Right cardiac atrium (tissue), 5 donors: Measurements from ENCODE around the gene LRP1B. TPM values are rescaled to one million over a fixed set of nuclear protein-coding genes. Genes with fewer than 3 reads are reported as not detected.

Source experiments
- ATAC-seq, 2 donors: fragments of 200-7000 bp; cut with Tn5 transposase; one replicate each; pipeline versions ENCODE4 v1.8.0 to v1.9.1; 2020; ENCODE audit warnings: moderate library complexity in 2 of 2, mild to moderate bottlenecking in 1 of 2
- DNase-seq, 3 donors: peaks; one replicate each; pipeline ENCODE4 v3.0.0-alpha.2; 2020
- H3K27ac ChIP-seq: one replicate; pipeline ENCODE4 v1.5.1; 2013; ENCODE audit warnings: mild to moderate bottlenecking, low read length, control low read depth, moderate library complexity
- H3K27me3 ChIP-seq: one replicate; pipeline ENCODE4 v1.6.1; 2013; ENCODE audit not compliant: control insufficient read depth, insufficient read depth
- H3K4me1 ChIP-seq: one replicate; pipeline ENCODE4 v1.6.1; 2013; ENCODE audit warnings: low read length; ENCODE audit not compliant: control insufficient read depth, insufficient read depth
- H3K4me3 ChIP-seq: one replicate; pipeline ENCODE4 v1.5.1; 2013; ENCODE audit warnings: low read length, control low read depth
- H3K9me3 ChIP-seq: one replicate; pipeline ENCODE4 v1.6.1; 2013; ENCODE audit warnings: low read length; ENCODE audit not compliant: control insufficient read depth
- WGBS: extraction: QIAGEN DNeasy Blood & Tissue Kit; methylation state at CpG from one replicate; pipeline ENCODE4 v1.1.7; 2013; 5-methylcytosine and 5-hydroxymethylcytosine counted together
- intact Hi-C, 4 donors: fragments of 100-400 bp; cut with DNase I; formaldehyde crosslinking; loops; one replicate each; pipeline versions ENCODE4 v1.11.0 to v1.14.0; 2022 to 2023
- polyA plus RNA-seq: library from polyadenylated mRNA; stranded (reverse); fragments of 200-250 nt; gene quantifications from one replicate; pipeline ENCODE4 v1.2.3, GENCODE V29; 2013
- total RNA-seq, 4 donors: library from RNA; stranded (reverse); fragmentation: NEBNext Ultra II Directional; extraction: Animal tissue kit (Norgen Biotek cat#: 25700); gene quantifications; one replicate each; pipeline ENCODE4 v1.2.1, GENCODE V29; 2021
- donor health status: healthy with polysubstance abuse.
- donor health status: DM: no; HTN: yes; CAD: no.
- donor health status: DM: no; HTN: no; CAD: no.
- donor health status: DM: no; HTN: yes; CAD: no; lungs with severe emphysema.
- donor health status: DM: yes; HTN: yes; CAD: no.

The LRP1B gene
- total and polyA plus RNA-seq, 5 donors: 0.21 to 1.8 (median 0.34) TPM

GRCh38 chr2:140257692-140258300 lies 1873.0 kb downstream of the LRP1B start:
- Histone ChIP-seq H3K4me1 (no peaks in the 10 kb centered on the region), H3K27me3 (no peaks in the 10 kb centered on the region), H3K4me3 (no peak overlapping the region), H3K9me3 (no peaks in the 10 kb centered on the region), H3K27ac (no peak overlapping the region)
- intact Hi-C loops: no loop called here
- peak in 1 of 2 donors; percentile 52 for ATAC-seq
- 43% methylated on average over 2 of the region's 2 CpGs for WGBS
- DNase-seq: no peak

GRCh38 chr2:140256080-140256479 lies 1874.7 kb downstream of the LRP1B start:
- ATAC-seq: no peak
- 37% methylated on average over 3 of the region's 3 CpGs for WGBS
- no peak overlapping the region for H3K4me3 ChIP-seq

GRCh38 chr2:140249821-140250220 lies 1881.0 kb downstream of the LRP1B start:
- intact Hi-C loops: no loop called here
- H3K9me3 ChIP-seq: no peaks in the 10 kb centered on the region
- 50% methylated on average over 4 of the region's 4 CpGs for WGBS
- no peak overlapping the region for H3K4me3 ChIP-seq
- no peak overlapping the region for H3K27ac ChIP-seq
- ATAC-seq: no peak
- H3K27me3 ChIP-seq: no peaks in the 10 kb centered on the region
- H3K4me1 ChIP-seq: no peaks in the 10 kb centered on the region
- DNase-seq: no peak

More at GRCh38 chr2:140256080-140256479, 1874.7 kb downstream of the LRP1B start:
- intact Hi-C loops: no loop called here
- Histone ChIP-seq H3K4me1 (no peaks in the 10 kb centered on the region), H3K27ac (no peak overlapping the region), H3K9me3 (no peaks in the 10 kb centered on the region), H3K27me3 (no peaks in the 10 kb centered on the region)
- no peak for DNase-seq

- H3K27ac ChIP-seq: no peak overlapping the region
- no peaks in the 10 kb centered on the region for H3K4me1 ChIP-seq
- WGBS: 45% methylated on average over 2 of the region's 2 CpGs
- H3K4me3 ChIP-seq: no peak overlapping the region
- ATAC-seq (peak in 1 of 2 donors; percentile 76), DNase-seq (no peak)
- no peaks in the 10 kb centered on the region for H3K27me3 ChIP-seq
- H3K9me3 ChIP-seq: no peaks in the 10 kb centered on the region
- intact Hi-C loops: no loop called here
These were observed 1882.2 kb downstream of the LRP1B start for GRCh38 chr2:140248623-140249022.

- no peak overlapping the region for H3K27ac ChIP-seq
- WGBS: 34% methylated on average over 4 of the region's 4 CpGs
- H3K9me3 ChIP-seq: no peaks in the 10 kb centered on the region
- DNase-seq (peak in 1 of 3 donors; percentile 54), ATAC-seq (peak; percentile 69 to 92)
- no peak overlapping the region for H3K4me3 ChIP-seq
- H3K27me3 ChIP-seq: no peaks in the 10 kb centered on the region
- no peaks in the 10 kb centered on the region for H3K4me1 ChIP-seq
- intact Hi-C loops: no loop called here
These were observed 1883.2 kb downstream of the LRP1B start for GRCh38 chr2:140247451-140248195.

GRCh38 chr2:140246957-140247356 lies 1883.9 kb downstream of the LRP1B start:
- ATAC-seq: no peak
- intact Hi-C loops: no loop called here
- no peak for DNase-seq
- no peaks in the 10 kb centered on the region for H3K9me3 ChIP-seq
- no peaks in the 10 kb centered on the region for H3K4me1 ChIP-seq
- no peaks in the 10 kb centered on the region for H3K27me3 ChIP-seq
- H3K27ac ChIP-seq: no peak overlapping the region
- WGBS: 49% methylated on average over 1 of the region's 1 CpG
- no peak overlapping the region for H3K4me3 ChIP-seq

- WGBS: 68% methylated on average over 1 of the region's 1 CpG
- intact Hi-C loops: no loop called here
- no peaks in the 10 kb centered on the region for H3K4me1 ChIP-seq
- H3K27me3 ChIP-seq: no peaks in the 10 kb centered on the region
- no peak for DNase-seq
- no peak overlapping the region for H3K27ac ChIP-seq
- no peak for ATAC-seq
- no peaks in the 10 kb centered on the region for H3K9me3 ChIP-seq
- no peak overlapping the region for H3K4me3 ChIP-seq
These were observed 1884.8 kb downstream of the LRP1B start for GRCh38 chr2:140246058-140246457.

GRCh38 chr2:140242889-140243288 lies 1887.9 kb downstream of the LRP1B start:
- Histone ChIP-seq H3K27me3 (no peaks in the 10 kb centered on the region), H3K27ac (no peak overlapping the region), H3K4me1 (no peaks in the 10 kb centered on the region), H3K9me3 (no peaks in the 10 kb centered on the region), H3K4me3 (no peak overlapping the region)
- DNase-seq (no peak), ATAC-seq (no peak)
- intact Hi-C loops: no loop called here
- whole genome bisulfite sequencing: 89% methylated on average over 1 of the region's 1 CpG

GRCh38 chr2:140234116-140234515 lies 1896.7 kb downstream of the LRP1B start:
- Histone ChIP-seq H3K9me3 (no peaks in the 10 kb centered on the region), H3K27me3 (no peaks in the 10 kb centered on the region), H3K4me3 (no peak overlapping the region), H3K27ac (no peak overlapping the region), H3K4me1 (no peaks in the 10 kb centered on the region)
- ATAC-seq: no peak
- DNase-seq: no peak
- intact Hi-C loops: no loop called here
- 60% methylated on average over 3 of the region's 3 CpGs for WGBS

- ATAC-seq (no peak), DNase-seq (no peak)
- intact Hi-C loops: no loop called here
- no peaks in the 10 kb centered on the region for H3K27me3 ChIP-seq
- H3K27ac ChIP-seq: no peak overlapping the region
- WGBS: 87% methylated on average over 2 of the region's 2 CpGs
- no peaks in the 10 kb centered on the region for H3K4me1 ChIP-seq
- H3K9me3 ChIP-seq: no peaks in the 10 kb centered on the region
- no peak overlapping the region for H3K4me3 ChIP-seq
These were observed 1919.9 kb downstream of the LRP1B start for GRCh38 chr2:140210963-140211362.

- H3K4me1 ChIP-seq: no peaks in the 10 kb centered on the region
- peak in 1 of 2 donors; percentile 71 for ATAC-seq
- 29% methylated on average over 2 of the region's 2 CpGs for WGBS
These were observed 1925.7 kb downstream of the LRP1B start for GRCh38 chr2:140205093-140205492.

More at GRCh38 chr2:140205093-140205492, 1925.7 kb downstream of the LRP1B start:
- intact Hi-C loops: no loop called here
- H3K9me3 ChIP-seq: no peaks in the 10 kb centered on the region
- DNase-seq: peak in 1 of 3 donors; percentile 4
- H3K4me3 ChIP-seq: no peak overlapping the region
- H3K27me3 ChIP-seq: no peaks in the 10 kb centered on the region
- no peak overlapping the region for H3K27ac ChIP-seq
